ENCODE data around the gene PCK2. TPM values are rescaled to one million over a fixed set of nuclear protein-coding genes. Genes with fewer than 3 reads are reported as not detected.

PCK2 gene
- total and polyA plus RNA-seq, 2 of the 13 experiments (the other 11 are each of a cell fraction or from before 2014, with no cell fraction given), result 129 to 272 TPM

DNA sequence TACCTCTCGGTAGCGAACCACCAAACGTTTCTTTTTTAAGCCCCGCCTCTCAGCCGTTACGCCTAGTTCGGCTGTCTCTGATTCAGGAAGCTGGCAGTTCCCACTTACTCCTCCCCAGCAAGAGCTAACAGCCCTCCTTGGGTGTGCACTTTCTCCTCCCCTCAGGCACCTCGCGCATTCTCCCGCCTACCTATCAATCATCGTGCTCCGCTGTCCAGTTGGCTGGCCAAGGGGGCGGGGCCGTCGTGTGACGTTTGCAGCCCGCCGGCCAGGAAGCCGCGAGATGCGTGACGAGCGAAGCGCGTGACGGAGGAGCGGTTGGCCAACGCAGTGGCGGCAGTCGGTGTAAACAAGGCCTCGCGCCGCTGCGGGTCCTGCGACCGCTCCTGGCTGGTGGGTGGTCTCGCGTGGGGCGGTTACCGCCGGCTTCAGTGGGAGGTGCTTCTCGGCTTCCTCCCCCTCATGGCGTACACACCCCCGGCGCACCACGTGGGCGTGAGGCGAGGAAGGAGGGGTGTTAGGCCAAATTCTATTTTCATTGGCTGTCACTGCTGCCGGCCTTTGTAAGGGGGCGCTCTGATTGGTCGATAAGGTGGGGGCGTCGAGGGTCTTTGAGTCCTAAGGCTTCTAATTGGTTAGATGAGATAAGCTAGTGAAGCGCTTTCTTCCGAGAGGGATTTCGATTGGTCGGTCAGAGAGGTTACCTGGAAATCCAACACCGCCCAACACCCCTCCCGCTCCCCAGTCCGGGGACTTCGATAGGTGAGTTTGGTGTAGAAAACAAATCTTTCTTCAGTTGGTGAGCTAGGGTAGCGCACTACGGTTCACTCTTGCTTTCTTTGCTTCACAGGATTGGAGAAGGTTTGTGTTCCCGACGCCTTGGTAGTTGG, 20.7 kb downstream of the PCK2 start, which contains the start of the genes DCAF11 and NRL (continued):
- TF ChIP-seq ZNF614 (CRISPR knock-in tag; IDR thresholded peaks at IDR 0.05; ENCODE audit: borderline replicate concordance) (peak; percentile 89), NFE2L1 (CRISPR knock-in tag; IDR thresholded peaks at IDR 0.05; ENCODE audit: borderline replicate concordance) (0 out of 2 replicates have a peak, but pooled peaks have one; percentile 47), ZNF207 (IDR thresholded peaks at IDR 0.05; ENCODE audit: borderline replicate concordance) (no peak), MBD4 (IDR thresholded peaks at IDR 0.05; ENCODE audit: borderline replicate concordance, low read length) (no peak), SETDB1 (CRISPR knock-in tag; IDR thresholded peaks at IDR 0.05; ENCODE audit: borderline replicate concordance) (no peak), SYNCRIP (IDR thresholded peaks at IDR 0.05; ENCODE audit: insufficient read depth, low read depth, low read length) (no peak), ZNF652 (CRISPR knock-in tag; IDR thresholded peaks at IDR 0.05; ENCODE audit: borderline replicate concordance, low read depth) (peak; percentile 37; the same call in 1 of the 2 replicates), GATAD1 (CRISPR knock-in tag; IDR thresholded peaks at IDR 0.05) (peak; percentile 91), MAFF (IDR thresholded peaks at IDR 0.05; ENCODE audit: low read depth, low read length) (peak; percentile 33; the same call in 1 of the 2 replicates), ZNF782 (CRISPR knock-in tag; IDR thresholded peaks at IDR 0.05; ENCODE audit: borderline replicate concordance) (peak; percentile 91)
- TF ChIP-seq, protein P1, sequence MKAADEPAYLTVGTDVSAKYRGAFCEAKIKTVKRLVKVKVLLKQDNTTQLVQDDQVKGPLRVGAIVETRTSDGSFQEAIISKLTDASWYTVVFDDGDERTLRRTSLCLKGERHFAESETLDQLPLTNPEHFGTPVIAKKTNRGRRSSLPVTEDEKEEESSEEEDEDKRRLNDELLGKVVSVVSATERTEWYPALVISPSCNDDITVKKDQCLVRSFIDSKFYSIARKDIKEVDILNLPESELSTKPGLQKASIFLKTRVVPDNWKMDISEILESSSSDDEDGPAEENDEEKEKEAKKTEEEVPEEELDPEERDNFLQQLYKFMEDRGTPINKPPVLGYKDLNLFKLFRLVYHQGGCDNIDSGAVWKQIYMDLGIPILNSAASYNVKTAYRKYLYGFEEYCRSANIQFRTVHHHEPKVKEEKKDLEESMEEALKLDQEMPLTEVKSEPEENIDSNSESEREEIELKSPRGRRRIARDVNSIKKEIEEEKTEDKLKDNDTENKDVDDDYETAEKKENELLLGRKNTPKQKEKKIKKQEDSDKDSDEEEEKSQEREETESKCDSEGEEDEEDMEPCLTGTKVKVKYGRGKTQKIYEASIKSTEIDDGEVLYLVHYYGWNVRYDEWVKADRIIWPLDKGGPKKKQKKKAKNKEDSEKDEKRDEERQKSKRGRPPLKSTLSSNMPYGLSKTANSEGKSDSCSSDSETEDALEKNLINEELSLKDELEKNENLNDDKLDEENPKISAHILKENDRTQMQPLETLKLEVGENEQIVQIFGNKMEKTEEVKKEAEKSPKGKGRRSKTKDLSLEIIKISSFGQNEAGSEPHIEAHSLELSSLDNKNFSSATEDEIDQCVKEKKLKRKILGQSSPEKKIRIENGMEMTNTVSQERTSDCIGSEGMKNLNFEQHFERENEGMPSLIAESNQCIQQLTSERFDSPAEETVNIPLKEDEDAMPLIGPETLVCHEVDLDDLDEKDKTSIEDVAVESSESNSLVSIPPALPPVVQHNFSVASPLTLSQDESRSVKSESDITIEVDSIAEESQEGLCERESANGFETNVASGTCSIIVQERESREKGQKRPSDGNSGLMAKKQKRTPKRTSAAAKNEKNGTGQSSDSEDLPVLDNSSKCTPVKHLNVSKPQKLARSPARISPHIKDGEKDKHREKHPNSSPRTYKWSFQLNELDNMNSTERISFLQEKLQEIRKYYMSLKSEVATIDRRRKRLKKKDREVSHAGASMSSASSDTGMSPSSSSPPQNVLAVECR (CRISPR knock-in tag; IDR thresholded peaks at IDR 0.05; ENCODE audit: borderline replicate concordance), result peak; percentile 95
- TF ChIP-seq, protein P2, sequence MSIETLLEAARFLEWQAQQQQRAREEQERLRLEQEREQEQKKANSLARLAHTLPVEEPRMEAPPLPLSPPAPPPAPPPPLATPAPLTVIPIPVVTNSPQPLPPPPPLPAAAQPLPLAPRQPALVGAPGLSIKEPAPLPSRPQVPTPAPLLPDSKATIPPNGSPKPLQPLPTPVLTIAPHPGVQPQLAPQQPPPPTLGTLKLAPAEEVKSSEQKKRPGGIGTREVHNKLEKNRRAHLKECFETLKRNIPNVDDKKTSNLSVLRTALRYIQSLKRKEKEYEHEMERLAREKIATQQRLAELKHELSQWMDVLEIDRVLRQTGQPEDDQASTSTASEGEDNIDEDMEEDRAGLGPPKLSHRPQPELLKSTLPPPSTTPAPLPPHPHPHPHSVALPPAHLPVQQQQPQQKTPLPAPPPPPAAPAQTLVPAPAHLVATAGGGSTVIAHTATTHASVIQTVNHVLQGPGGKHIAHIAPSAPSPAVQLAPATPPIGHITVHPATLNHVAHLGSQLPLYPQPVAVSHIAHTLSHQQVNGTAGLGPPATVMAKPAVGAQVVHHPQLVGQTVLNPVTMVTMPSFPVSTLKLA (IDR thresholded peaks at IDR 0.05), result peak; percentile 99
- TF ChIP-seq, protein P3, sequence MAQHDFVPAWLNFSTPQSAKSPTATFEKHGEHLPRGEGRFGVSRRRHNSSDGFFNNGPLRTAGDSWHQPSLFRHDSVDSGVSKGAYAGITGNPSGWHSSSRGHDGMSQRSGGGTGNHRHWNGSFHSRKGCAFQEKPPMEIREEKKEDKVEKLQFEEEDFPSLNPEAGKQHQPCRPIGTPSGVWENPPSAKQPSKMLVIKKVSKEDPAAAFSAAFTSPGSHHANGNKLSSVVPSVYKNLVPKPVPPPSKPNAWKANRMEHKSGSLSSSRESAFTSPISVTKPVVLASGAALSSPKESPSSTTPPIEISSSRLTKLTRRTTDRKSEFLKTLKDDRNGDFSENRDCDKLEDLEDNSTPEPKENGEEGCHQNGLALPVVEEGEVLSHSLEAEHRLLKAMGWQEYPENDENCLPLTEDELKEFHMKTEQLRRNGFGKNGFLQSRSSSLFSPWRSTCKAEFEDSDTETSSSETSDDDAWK (CRISPR knock-in tag; IDR thresholded peaks at IDR 0.05), result no peak
